NCI-H82 treated with DMSO at 0.1 percent for 48 hours (cell line): ENCODE measurements around the gene KCNC4.

ENCODE experiments used
- DNase-seq: peaks from one replicate; lab custom pipeline; 2025; ENCODE audit not compliant: unreplicated experiment; lab: John Stamatoyannopoulos, UW

KCNC4 gene

GRCh38 chr1:110250749-110251148 lies 40.6 kb downstream of the KCNC4 start:
- no peak for DNase-seq

DNA sequence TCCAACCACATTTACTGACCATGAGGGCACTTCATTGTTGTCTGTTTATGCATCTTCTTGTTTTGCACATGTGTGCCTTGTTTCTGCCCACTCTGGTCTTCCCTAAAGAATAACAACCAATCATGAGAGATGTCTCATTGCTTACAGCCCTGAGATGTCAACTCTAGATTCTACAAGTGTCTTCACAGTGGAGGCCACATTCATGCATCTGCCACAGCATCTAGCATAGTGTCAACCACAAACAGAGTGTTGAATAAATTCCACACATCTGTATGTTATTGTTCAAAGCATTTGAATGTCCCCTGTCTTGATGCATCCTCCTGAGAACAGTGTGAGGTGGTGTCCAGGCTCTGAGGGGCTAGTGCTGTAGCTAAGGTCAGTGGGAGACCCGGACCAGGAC lies 43.1 kb downstream of the KCNC4 start:
- DNase-seq: no peak

- no peak for DNase-seq
Measured at GRCh38 chr1:110254604-110255391, 44.7 kb downstream of the KCNC4 start.

DNA sequence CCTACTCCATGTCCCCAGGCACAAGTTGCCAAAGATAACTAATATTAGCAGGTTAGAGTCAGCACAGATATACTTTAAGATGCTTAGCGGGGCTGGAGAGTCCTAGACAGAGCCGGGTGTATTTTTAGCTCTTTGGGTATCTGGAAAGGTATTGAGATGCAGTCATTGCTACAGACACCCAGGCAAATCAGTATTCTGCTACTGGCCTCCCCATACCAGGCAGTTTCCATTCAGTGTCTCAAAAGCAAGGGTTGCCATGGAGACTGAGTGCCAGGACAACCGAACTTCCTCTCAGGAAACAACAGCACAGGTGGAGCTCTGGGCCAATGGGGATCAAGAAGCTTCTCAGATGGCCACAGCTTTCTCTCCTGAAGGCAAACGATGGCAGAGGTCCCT lies 45.3 kb downstream of the KCNC4 start:
- DNase-seq: no peak

- no peak for DNase-seq
Measured at GRCh38 chr1:110258734-110259133, 48.6 kb downstream of the KCNC4 start.

- no peak for DNase-seq
Measured at GRCh38 chr1:110259770-110260169, 49.7 kb downstream of the KCNC4 start.
